Skeletal muscle tissue (tissue), 4 donors: ENCODE data around the gene FTSJ3. TPM values are rescaled to one million over a fixed set of nuclear protein-coding genes. Genes with fewer than 3 reads are reported as not detected.
"Not testable (repeated sequence)": the region's sequence is repeated elsewhere in the genome, so short reads cannot be mapped to it uniquely, and the experiment has no call there.

ENCODE experiments used
- H3K27ac ChIP-seq: one replicate; pipeline ENCODE4 v1.7.0; 2013; ENCODE audit warnings: mild to moderate bottlenecking, low read depth, low read length, inconsistent platforms
- H3K27me3 ChIP-seq, 3 donors: one replicate each; pipeline ENCODE4 v1.7.0; 2013; ENCODE audit warnings: low read length in 3 of 3; ENCODE audit not compliant: control insufficient read depth in 3 of 3, insufficient read depth in 3 of 3
- H3K36me3 ChIP-seq, 3 donors: one replicate each; pipeline ENCODE4 v1.7.0; 2013; ENCODE audit warnings: low read length in 3 of 3; ENCODE audit not compliant: control insufficient read depth in 3 of 3, insufficient read depth in 3 of 3
- H3K4me1 ChIP-seq, 3 donors: one replicate each; pipeline ENCODE4 v1.7.0; 2013; ENCODE audit warnings: low read length in 3 of 3, mild to moderate bottlenecking in 3 of 3; ENCODE audit not compliant: control insufficient read depth in 3 of 3, insufficient read depth in 3 of 3
- H3K4me3 ChIP-seq, 3 donors: one replicate each; pipeline ENCODE4 v1.7.0; 2013; ENCODE audit warnings: low read length in 3 of 3
- H3K9ac ChIP-seq, 3 donors: one replicate each; pipeline ENCODE4 v1.7.0; 2013; ENCODE audit warnings: low read length in 3 of 3, mild to moderate bottlenecking in 3 of 3, moderate library complexity in 2 of 3, low read depth in 1 of 3
- H3K9me3 ChIP-seq, 3 donors: one replicate each; pipeline ENCODE4 v1.7.0; 2013; ENCODE audit warnings: low read length in 3 of 3; ENCODE audit not compliant: control insufficient read depth in 3 of 3
- total RNA-seq: library from RNA; depleted of rRNA; stranded (reverse); fragments of >200 nt; gene quantifications from one replicate; pipeline ENCODE4 v1.2.3, GENCODE V29; 2014
- donor health status: Osteomylitis.

FTSJ3 gene
- total RNA-seq, 1 donor from 2014 or later, result 62.6 TPM

DNA sequence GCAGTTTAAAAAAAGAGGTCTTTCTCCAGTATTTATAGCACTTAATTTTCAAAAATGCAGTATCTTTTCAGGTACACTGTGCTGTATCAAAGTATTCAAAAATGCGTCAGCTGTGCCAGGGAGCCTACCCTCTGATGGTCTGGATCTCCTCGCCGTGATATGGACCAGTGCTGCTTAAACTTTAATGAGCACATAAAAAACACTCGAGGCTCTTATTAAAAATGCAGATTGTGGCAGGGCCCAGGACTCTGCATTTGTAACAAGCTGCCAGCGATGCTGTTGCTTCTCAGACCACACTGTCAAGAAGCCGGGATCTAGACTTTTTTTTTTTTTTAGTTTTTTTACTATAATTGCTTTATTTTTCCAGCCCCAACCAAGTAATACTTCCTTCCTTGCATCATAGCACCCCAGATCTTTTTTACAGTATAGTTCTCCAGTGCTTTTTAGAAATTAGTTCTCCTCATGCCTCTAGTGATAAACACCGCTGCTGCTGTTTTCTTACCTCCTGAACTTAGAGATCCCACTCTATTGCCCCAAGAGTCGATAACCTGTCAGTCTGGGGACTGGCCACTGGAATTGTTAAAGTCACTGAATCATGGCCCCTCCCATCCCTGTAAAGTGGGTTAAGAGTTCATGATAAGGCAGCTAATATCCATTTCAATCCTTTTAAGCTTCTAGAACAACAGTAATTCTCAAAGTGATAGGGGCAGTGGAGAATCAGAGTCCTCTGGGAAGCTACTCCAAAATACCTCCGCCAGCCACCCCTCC, 16.6 kb upstream of the FTSJ3 start:
- peak overlapping the region in 2 of 3 donors; percentile 84 to 87 for H3K4me3 ChIP-seq
- H3K4me1 ChIP-seq, result peaks cover 38 to 42% (median 41%) of the 10 kb centered on the region in 3 donors
- no peaks in the 10 kb centered on the region for H3K27me3 ChIP-seq
- no peaks in the 10 kb centered on the region for H3K36me3 ChIP-seq
- no peaks in the 10 kb centered on the region for H3K9me3 ChIP-seq
- peak overlapping the region in 2 of 3 donors; percentile 86 to 90 for H3K9ac ChIP-seq
- H3K27ac ChIP-seq, result peak overlapping the region; percentile 89

DNA sequence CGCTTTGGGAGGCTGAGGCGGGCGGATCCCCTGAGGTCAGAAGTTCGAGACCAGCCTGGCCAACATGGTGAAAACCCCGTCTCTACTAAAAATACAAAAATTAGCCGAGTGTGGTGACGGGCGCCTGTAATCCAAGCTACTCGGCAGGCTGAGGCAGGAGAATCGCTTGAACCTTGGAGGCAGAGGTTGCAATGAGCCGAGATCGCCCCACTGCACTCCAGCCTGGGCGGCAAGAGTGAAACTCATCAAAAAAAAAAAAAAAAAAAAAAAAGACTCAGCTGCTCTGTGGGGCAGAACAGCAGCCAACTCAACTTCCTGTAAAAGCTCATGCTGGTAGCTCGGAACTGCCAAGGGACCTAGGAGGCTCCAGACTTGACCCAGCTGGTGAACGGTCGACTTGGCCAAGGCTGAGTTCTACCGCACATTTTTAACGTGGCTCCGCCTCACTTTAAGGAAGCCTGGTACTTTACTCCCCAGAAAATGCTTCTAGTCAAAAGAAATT, 16.0 kb upstream of the FTSJ3 start:
- H3K36me3 ChIP-seq, H3K27me3 ChIP-seq, H3K9me3 ChIP-seq: not testable (repeated sequence)
- peaks cover 40 to 43% (median 42%) of the 10 kb centered on the region in 3 donors for H3K4me1 ChIP-seq
- peak overlapping the region; percentile 79 to 90 (median 86) for H3K9ac ChIP-seq
- H3K27ac ChIP-seq, result peak overlapping the region; percentile 89
- H3K4me3 ChIP-seq, result peak overlapping the region; percentile 84 to 91 (median 87)

DNA sequence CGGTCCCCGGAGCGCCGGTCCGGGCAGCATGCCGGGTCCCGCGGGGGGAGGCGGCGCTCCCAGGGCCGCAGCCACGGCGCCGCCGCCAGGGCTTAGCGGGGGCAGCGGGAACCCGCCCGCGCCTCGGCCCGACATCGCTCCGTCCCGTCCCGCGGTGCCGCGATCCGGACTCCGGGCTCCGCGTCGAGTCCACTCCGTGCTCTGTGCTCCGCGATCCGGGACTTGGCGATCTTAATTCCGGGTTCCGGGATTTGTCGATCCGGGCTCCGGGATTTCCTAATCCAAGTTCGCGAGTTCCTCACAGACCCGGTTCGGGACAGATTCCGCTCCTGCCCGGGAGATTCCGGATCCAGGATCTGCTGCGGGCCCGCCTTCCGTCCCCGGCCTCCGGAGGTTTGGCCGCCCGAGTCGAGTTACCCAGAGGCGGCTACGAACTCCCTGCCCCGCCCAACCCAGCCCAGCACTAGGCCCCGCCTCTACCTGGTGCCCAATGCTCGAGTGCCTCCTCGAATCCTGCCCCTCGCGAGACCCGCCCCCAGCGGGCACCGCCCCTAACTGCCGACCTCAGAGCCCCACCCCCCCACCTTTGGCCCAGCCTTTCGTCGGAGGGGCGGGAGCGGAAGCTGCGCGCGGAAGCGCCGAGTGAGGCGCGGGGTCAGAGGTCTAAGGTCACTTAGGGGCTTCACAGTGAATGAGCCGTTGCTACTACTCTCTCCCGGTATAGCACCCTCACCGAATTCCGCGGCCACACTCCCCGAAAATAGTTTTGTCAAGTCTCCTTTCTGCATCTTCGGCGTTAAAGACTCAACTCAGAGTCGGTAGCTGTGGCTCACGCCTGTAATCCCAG, 15.3 kb upstream of the FTSJ3 start, which contains the start of gene SMARCD2:
Gene SMARCD2, minus strand, starts transcription at position 146 of the 847 bp plus-strand sequence. Its CDS starts 11 bp downstream, at position 135.
- H3K9me3 ChIP-seq, result no peaks in the 10 kb centered on the region
- peaks cover 45 to 48% (median 47%) of the 10 kb centered on the region in 3 donors for H3K4me1 ChIP-seq
- peak within 1 kb of the TSS; percentile 87 to 91 (median 90) for H3K4me3 ChIP-seq
- peak within 1 kb of the TSS; percentile 91 to 97 (median 93) for H3K9ac ChIP-seq
- no peaks in the 10 kb centered on the region for H3K27me3 ChIP-seq
- peak within 1 kb of the TSS; percentile 89 for H3K27ac ChIP-seq
- H3K36me3 ChIP-seq, result no peaks in the 10 kb centered on the region

DNA sequence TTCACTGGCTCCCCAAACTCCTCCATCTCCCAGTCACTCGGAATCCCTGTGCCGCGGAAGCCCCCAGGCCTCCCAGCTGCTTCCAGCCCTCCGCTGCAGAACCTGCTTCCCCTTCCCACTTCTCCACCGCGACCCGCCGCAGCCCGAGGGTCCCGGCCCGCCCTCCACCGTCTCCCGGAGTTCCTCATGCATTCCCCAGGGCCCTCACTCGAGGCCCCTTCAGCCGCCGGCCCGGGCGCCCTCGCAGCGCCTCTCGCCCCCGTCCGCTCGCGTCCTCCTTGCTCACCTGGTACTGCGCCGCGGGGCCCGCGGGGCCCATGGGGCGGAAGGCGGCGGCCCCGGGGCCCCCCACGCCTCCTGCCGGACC, 14.7 kb upstream of the FTSJ3 start:
- peak overlapping the region; percentile 89 for H3K27ac ChIP-seq
- H3K4me1 ChIP-seq, result peaks cover 51 to 53% (median 53%) of the 10 kb centered on the region in 3 donors
- H3K4me3 ChIP-seq, result peak overlapping the region; percentile 87 to 90 (median 90)
- H3K9ac ChIP-seq, result peak overlapping the region; percentile 91 to 97 (median 93)
- no peaks in the 10 kb centered on the region for H3K27me3 ChIP-seq
- no peaks in the 10 kb centered on the region for H3K9me3 ChIP-seq
- peaks cover 0 to 2% (median under 1%) of the 10 kb centered on the region in 3 donors for H3K36me3 ChIP-seq

DNA sequence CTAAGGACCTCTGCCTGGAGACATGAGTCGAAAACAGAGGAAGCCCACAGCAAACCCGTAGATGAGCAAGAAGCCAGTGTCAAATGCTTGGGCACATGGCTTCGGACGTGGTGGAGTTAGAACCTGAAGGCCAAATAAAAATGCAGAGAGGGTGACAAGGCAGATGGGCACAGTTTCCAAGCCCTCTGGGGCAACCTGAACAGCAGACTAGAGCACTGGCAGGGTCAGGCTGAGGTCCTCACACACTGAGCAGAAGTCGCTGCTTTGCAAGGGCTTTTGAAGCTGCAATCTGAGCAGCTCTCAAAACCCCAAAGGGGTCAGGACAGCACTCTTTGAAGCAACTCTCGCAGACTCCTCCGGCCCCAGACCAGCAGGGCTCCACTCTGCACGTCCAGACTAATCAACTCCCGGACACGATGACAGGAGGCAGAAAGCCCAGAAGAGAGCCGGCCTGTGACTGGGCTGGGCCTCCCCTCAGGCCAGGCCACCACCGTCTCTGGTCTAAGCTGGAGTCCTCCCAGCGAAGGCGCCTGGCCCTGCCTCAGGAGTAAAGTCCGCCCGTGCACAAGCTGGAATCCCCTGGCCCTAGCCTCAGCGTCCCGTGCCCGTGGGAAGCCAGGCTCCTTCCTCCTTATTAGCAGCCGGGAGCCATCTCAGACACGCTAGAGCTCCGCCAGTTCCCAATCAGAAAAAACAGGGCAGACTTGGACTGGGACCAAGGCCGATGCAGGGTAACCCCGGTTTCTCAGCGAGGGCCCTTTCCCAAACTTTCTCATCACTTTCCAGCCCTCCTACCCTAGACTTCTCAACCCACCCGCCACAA, 14.1 kb upstream of the FTSJ3 start:
- Histone ChIP-seq H3K27ac (peak overlapping the region; percentile 89), H3K9ac (peak overlapping the region; percentile 91 to 97 (median 93)), H3K9me3 (no peaks in the 10 kb centered on the region), H3K36me3 (peaks cover 5 to 7% (median 6%) of the 10 kb centered on the region in 3 donors), H3K27me3 (no peaks in the 10 kb centered on the region), H3K4me3 (peak overlapping the region; percentile 87 to 90 (median 90)), H3K4me1 (peaks cover 53 to 58% (median 56%) of the 10 kb centered on the region in 3 donors)

DNA sequence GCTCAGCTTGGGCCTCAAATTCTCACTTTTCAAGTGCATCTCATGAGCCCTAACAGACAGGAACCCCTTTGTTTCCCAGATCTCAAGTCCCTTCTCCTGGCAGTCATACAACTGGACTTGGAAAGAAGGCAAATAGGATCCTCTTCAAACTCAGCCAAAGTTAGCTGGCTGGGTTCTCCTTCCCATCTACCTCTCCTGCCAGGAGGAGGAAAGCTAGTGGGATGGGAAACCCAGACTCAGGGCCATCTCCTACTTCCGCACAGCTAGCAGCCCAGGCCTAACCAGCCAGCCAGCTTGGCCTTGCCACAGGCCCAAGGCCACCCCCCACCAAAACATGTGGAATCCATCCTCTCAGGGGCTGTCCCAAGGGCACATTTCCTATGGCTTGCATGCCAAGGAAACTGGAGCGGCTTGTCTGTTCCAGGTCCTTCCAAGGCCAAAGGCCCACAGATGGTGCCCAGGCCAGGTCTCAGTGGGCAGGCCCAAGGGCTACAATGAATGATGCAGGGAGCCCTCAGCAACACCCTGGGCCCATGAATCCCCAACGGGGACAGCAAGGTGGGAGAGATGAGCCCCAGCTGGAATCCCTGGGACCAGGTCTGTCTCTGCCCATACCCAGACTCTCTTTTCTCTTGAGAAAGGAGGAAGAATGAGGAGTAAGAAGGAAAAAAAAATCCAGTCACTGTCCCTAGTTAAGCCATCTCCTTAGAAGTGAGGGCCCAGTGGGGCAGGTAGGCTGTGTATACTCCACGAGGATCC, 13.3 kb upstream of the FTSJ3 start:
- peaks cover 53 to 58% (median 57%) of the 10 kb centered on the region in 3 donors for H3K4me1 ChIP-seq
- no peaks in the 10 kb centered on the region for H3K27me3 ChIP-seq
- no peaks in the 10 kb centered on the region for H3K9me3 ChIP-seq
- H3K36me3 ChIP-seq, result peaks cover 9 to 12% (median 10%) of the 10 kb centered on the region in 3 donors
- peak overlapping the region; percentile 89 for H3K27ac ChIP-seq
- H3K4me3 ChIP-seq, result peak overlapping the region; percentile 87 to 90 (median 90)
- peak overlapping the region; percentile 91 to 97 (median 93) for H3K9ac ChIP-seq

DNA sequence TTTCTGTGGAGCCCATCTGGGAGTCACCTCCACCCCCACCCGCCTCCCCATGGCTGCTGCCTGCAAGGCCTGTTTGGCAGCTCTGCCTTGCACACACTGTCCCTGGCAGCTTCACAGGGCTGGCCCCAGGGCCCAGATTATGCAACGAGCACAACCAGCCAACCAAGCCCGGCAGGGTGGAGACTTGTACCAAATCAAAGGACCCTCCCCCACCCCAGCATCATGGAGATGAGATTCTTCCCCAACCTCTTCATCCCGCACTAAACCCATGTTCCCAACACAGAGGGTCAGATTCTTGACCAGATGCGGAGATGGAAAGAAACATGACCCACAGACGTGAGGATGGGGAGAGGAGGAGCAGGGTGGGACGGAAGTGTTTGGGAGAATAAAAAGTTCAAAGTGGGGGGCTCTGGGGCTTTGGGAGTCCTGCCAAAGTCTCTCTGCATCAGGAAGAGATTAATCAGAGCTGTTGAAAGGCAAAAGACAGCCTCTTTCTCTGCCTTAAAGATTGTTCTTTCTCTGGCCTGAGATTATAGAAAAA, 11.2 kb upstream of the FTSJ3 start:
- H3K36me3 ChIP-seq, result peaks cover 28 to 33% (median 31%) of the 10 kb centered on the region in 3 donors
- H3K4me3 ChIP-seq, result peak overlapping the region; percentile 35 to 62 (median 45)
- peaks cover 50 to 70% (median 60%) of the 10 kb centered on the region in 3 donors for H3K4me1 ChIP-seq
- H3K27me3 ChIP-seq, result no peaks in the 10 kb centered on the region
- H3K9me3 ChIP-seq, result no peaks in the 10 kb centered on the region
- peak overlapping the region; percentile 76 for H3K27ac ChIP-seq
- peak overlapping the region; percentile 62 to 79 (median 65) for H3K9ac ChIP-seq

DNA sequence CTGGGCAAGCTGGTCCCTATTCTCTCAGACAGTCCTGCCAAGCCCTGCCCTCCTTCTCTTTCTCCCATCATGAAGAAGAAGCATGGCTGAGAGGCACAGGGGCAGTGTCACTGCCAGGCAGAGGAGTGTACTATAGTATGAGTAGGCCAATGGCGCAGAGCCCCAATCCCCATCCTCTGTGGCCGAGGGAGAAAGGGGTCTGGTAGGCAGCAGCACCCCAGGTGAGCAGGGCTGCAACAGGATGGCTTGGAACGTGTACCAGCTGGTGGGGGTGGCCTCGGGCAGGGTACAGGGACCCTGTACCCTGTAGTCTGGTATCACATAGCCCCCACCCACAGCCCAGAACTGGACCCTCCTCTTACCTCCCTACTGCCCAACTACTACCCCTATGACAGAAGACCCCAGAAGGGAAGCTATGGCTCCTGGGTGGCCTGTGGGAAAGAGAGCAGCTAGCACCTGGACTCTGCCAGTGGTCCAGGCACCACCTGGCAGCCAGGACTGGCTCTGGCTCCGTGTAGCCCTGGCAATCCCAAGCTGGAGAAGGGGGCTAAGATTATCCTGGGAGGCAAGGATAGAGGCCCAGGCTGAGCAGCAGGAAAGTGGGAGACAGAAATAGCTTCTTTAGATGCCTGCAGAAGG, 10.6 kb upstream of the FTSJ3 start:
- H3K4me1 ChIP-seq, result peaks cover 49 to 71% (median 61%) of the 10 kb centered on the region in 3 donors
- H3K9ac ChIP-seq, result peak overlapping the region; percentile 45 to 79 (median 62)
- H3K27ac ChIP-seq, result peak overlapping the region; percentile 76

More for the DNA sequence above, 10.6 kb upstream of the FTSJ3 start:
- Histone ChIP-seq H3K4me3 (peak overlapping the region in 2 of 3 donors; percentile 35 to 45), H3K36me3 (peaks cover 35 to 39% (median 37%) of the 10 kb centered on the region in 3 donors), H3K27me3 (no peaks in the 10 kb centered on the region), H3K9me3 (no peaks in the 10 kb centered on the region)
